SK-N-SH (cell line): Measurements from ENCODE around the gene NLN. TPM values are rescaled to one million over a fixed set of nuclear protein-coding genes. Genes with fewer than 3 reads are reported as not detected.

Experiments
- CTCF ChIA-PET: fragments of 300-600, 350-600 bp; formaldehyde crosslinking; extraction: SDS; loops from one replicate; lab custom pipeline; 2021; lab: Yijun Ruan, JAX
- POLR2A ChIA-PET: fragments of 350-600 bp; sonication (Branson Sonifier 250); formaldehyde crosslinking; extraction: SDS; loops from one replicate; lab custom pipeline; 2020; ENCODE audit warnings: antibody characterized with exemption, inconsistent platforms; lab: Yijun Ruan, JAX
- DNase-seq: peaks from one replicate; pipeline ENCODE4 v3.0.0; 2012
- H2AFZ ChIP-seq: fragments of 200-600 bp; sonication (generic); 2 replicates; pipeline ENCODE4 v1.8.1; 2016; ENCODE audit warnings: antibody characterized with exemption, mild to moderate bottlenecking, low read depth
- H3F3A ChIP-seq: fragments of 200-600 bp; sonication (generic); replicated peaks from 2 replicates; pipeline ENCODE3; 2016; ENCODE audit warnings: antibody characterized with exemption, mild to moderate bottlenecking; ENCODE audit not compliant: insufficient read depth
- H3K27ac ChIP-seq, 2 experiments: fragments of 200-500 bp in 1 of 2; fragments of 200-600 bp in 1 of 2; sonication (Bioruptor generic) in 1 of 2; sonication (generic), shearing (Covaris generic) in 1 of 2; 2 replicates each; pipeline versions ENCODE4 v1.5.1 to v1.6.1; 2014 to 2016; ENCODE audit warnings: low read depth in 2 of 2, inconsistent platforms in 1 of 2, low read length in 1 of 2, mild to moderate bottlenecking in 1 of 2, mixed read lengths in 1 of 2
- H3K27me3 ChIP-seq: fragments of 200-600 bp; sonication (generic), shearing (Covaris generic); 2 replicates; pipeline ENCODE4 v1.6.1; 2016; ENCODE audit warnings: mixed run types; ENCODE audit not compliant: insufficient read depth
- H3K36me3 ChIP-seq, 2 experiments: fragments of 200-500 bp in 1 of 2; fragments of 200-600 bp in 1 of 2; sonication (Bioruptor generic) in 1 of 2; sonication (generic) in 1 of 2; replicated peaks in 1 of 2; 2 replicates each; pipeline versions ENCODE3 to v1.5.1; 2014 to 2016; ENCODE audit warnings: low read length in 1 of 2, mild to moderate bottlenecking in 1 of 2; ENCODE audit not compliant: insufficient read depth in 2 of 2, control insufficient read depth in 1 of 2
- H3K4me1 ChIP-seq, 2 experiments: fragments of 200-500 bp in 1 of 2; fragments of 200-600 bp in 1 of 2; sonication (Bioruptor generic) in 1 of 2; sonication (generic), shearing (Covaris generic) in 1 of 2; 2 replicates each; pipeline versions ENCODE4 v1.5.1 to v1.6.1; 2014 to 2016; ENCODE audit warnings: low read depth in 1 of 2, low read length in 1 of 2, mixed run types in 1 of 2; ENCODE audit not compliant: insufficient read depth in 2 of 2, control insufficient read depth in 1 of 2
- H3K4me2 ChIP-seq: fragments of 200-600 bp; sonication (generic), shearing (Covaris generic); 2 replicates; pipeline ENCODE4 v1.6.1; 2017; ENCODE audit warnings: mixed run types
- H3K4me3 ChIP-seq, 2 experiments: fragments of 200-500 bp in 1 of 2; fragments of 200-600 bp in 1 of 2; sonication (Bioruptor generic) in 1 of 2; sonication (generic), shearing (Covaris generic) in 1 of 2; 2 replicates each; pipeline versions ENCODE4 v1.5.1 to v1.8.1; 2014 to 2016; ENCODE audit warnings: low read depth in 2 of 2, inconsistent platforms in 1 of 2, low read length in 1 of 2, mild to moderate bottlenecking in 1 of 2, mixed read lengths in 1 of 2, moderate library complexity in 1 of 2
- H3K79me2 ChIP-seq: fragments of 200-600 bp; sonication (generic); 2 replicates; pipeline ENCODE4 v1.8.1; 2017; ENCODE audit warnings: mild to moderate bottlenecking; ENCODE audit not compliant: insufficient read depth
- H3K9ac ChIP-seq: fragments of 200-600 bp; sonication (generic); 2 replicates; pipeline ENCODE4 v1.6.1; 2017; ENCODE audit warnings: mixed run types
- H3K9me2 ChIP-seq: fragments of 200-600 bp; sonication (generic); 2 replicates; pipeline ENCODE4 v1.6.1; 2017; ENCODE audit warnings: mixed run types
- H3K9me3 ChIP-seq: fragments of 200-600 bp; sonication (generic); 2 replicates; pipeline ENCODE4 v1.6.1; 2017; ENCODE audit warnings: mixed run types, mild to moderate bottlenecking, moderate library complexity
- H4K20me1 ChIP-seq: fragments of 200-600 bp; sonication (generic); 2 replicates; pipeline ENCODE4 v1.6.1; 2017; ENCODE audit warnings: mild to moderate bottlenecking, mixed run types; ENCODE audit not compliant: insufficient read depth
- ELF1 ChIP-seq: IDR thresholded peaks from 2 replicates; pipeline ENCODE4 v1.4.0; 2012
- EP300 ChIP-seq, 2 experiments: IDR thresholded peaks; 2 replicates each; pipeline versions ENCODE4 v1.4.0 to v1.6.1; 2012; ENCODE audit warnings: borderline replicate concordance in 1 of 2, low read depth in 1 of 2, low read length in 1 of 2
- FOXM1 ChIP-seq: IDR thresholded peaks from 2 replicates; pipeline ENCODE4 v1.4.0; 2012; ENCODE audit warnings: low read depth, mild to moderate bottlenecking
- IRF3 ChIP-seq: fragments of 150-350 bp; IDR thresholded peaks from 2 replicates; pipeline ENCODE4 v1.6.1; 2016; ENCODE audit warnings: mild to moderate bottlenecking, low read depth, low read length
- JUND ChIP-seq: IDR thresholded peaks from 2 replicates; pipeline ENCODE4 v1.4.0; 2012
- NRF1 ChIP-seq: IDR thresholded peaks from 2 replicates; pipeline ENCODE4 v1.6.1; 2012; ENCODE audit warnings: low read depth, mild to moderate bottlenecking, low read length
- SMC3 ChIP-seq: IDR thresholded peaks from 2 replicates; pipeline ENCODE4 v1.6.1; 2012; ENCODE audit warnings: low read depth, low read length, improper control_type of control experiment
- TAF1 ChIP-seq: IDR thresholded peaks from 2 replicates; pipeline ENCODE4 v1.6.1; 2012; ENCODE audit warnings: low read depth, mild to moderate bottlenecking, low read length, moderate library complexity, borderline replicate concordance
- TEAD4 ChIP-seq: IDR thresholded peaks from 2 replicates; pipeline ENCODE4 v1.4.0; 2012; ENCODE audit warnings: mild to moderate bottlenecking, borderline replicate concordance; ENCODE audit not compliant: insufficient read depth
- ZBTB33 ChIP-seq: IDR thresholded peaks from 2 replicates; pipeline ENCODE4 v1.4.0; 2012; ENCODE audit warnings: low read depth, borderline replicate concordance
- WGBS: methylation state at CpG from one replicate; pipeline ENCODE4 v1.1.6; 2017; ENCODE audit warnings: low lambda C conversion rate; 5-methylcytosine and 5-hydroxymethylcytosine counted together
- polyA plus RNA-seq, 3 experiments: library from polyadenylated mRNA; depleted of rRNA; stranded (reverse); fragments of >200 nt; gene quantifications; 2 replicates each; pipeline ENCODE4 v1.2.3, GENCODE V29; 2012
- TF ChIP-seq, protein P1 (sequence below): fragments of 200-600 bp; sonication (generic); IDR thresholded peaks from 2 replicates; pipeline ENCODE4 v1.6.1; 2017; ENCODE audit warnings: antibody characterized with exemption, mild to moderate bottlenecking, moderate library complexity
- TF ChIP-seq, protein P2 (sequence below): IDR thresholded peaks from 2 replicates; pipeline ENCODE4 v1.6.1; 2012; ENCODE audit warnings: mild to moderate bottlenecking, low read depth, low read length, moderate library complexity

NLN gene
- polyA plus RNA-seq, 1 of the 3 experiments (the other 2 are of a cell fraction): 17.1 TPM

- H4K20me1 ChIP-seq: no peaks in the 10 kb centered on the region
- H3K4me3 ChIP-seq: no peak overlapping the region
- no peaks in the 10 kb centered on the region for H3K27me3 ChIP-seq
- no peak overlapping the region for H2AFZ ChIP-seq
- ChIA-PET CTCF (no interaction called here), POLR2A (no interaction called here)
- H3K79me2 ChIP-seq: no peaks in the 10 kb centered on the region
- H3K4me2 ChIP-seq: no peak overlapping the region
- H3K9me2 ChIP-seq: no peaks in the 10 kb centered on the region
- TF ChIP-seq FOXM1 (no peak), TAF1 (no peak), ELF1 (no peak), TEAD4 (no peak), EP300 (IDR thresholded peaks at IDR 0.05; ENCODE audit: borderline replicate concordance in 1 of 2, low read depth in 1 of 2, low read length in 1 of 2) (no peak), IRF3 (no peak), ZBTB33 (no peak), NRF1 (no peak), JUND (no peak), SMC3 (no peak)
- TF ChIP-seq, protein P1, sequence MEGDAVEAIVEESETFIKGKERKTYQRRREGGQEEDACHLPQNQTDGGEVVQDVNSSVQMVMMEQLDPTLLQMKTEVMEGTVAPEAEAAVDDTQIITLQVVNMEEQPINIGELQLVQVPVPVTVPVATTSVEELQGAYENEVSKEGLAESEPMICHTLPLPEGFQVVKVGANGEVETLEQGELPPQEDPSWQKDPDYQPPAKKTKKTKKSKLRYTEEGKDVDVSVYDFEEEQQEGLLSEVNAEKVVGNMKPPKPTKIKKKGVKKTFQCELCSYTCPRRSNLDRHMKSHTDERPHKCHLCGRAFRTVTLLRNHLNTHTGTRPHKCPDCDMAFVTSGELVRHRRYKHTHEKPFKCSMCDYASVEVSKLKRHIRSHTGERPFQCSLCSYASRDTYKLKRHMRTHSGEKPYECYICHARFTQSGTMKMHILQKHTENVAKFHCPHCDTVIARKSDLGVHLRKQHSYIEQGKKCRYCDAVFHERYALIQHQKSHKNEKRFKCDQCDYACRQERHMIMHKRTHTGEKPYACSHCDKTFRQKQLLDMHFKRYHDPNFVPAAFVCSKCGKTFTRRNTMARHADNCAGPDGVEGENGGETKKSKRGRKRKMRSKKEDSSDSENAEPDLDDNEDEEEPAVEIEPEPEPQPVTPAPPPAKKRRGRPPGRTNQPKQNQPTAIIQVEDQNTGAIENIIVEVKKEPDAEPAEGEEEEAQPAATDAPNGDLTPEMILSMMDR: no peak
- TF ChIP-seq, protein P2, sequence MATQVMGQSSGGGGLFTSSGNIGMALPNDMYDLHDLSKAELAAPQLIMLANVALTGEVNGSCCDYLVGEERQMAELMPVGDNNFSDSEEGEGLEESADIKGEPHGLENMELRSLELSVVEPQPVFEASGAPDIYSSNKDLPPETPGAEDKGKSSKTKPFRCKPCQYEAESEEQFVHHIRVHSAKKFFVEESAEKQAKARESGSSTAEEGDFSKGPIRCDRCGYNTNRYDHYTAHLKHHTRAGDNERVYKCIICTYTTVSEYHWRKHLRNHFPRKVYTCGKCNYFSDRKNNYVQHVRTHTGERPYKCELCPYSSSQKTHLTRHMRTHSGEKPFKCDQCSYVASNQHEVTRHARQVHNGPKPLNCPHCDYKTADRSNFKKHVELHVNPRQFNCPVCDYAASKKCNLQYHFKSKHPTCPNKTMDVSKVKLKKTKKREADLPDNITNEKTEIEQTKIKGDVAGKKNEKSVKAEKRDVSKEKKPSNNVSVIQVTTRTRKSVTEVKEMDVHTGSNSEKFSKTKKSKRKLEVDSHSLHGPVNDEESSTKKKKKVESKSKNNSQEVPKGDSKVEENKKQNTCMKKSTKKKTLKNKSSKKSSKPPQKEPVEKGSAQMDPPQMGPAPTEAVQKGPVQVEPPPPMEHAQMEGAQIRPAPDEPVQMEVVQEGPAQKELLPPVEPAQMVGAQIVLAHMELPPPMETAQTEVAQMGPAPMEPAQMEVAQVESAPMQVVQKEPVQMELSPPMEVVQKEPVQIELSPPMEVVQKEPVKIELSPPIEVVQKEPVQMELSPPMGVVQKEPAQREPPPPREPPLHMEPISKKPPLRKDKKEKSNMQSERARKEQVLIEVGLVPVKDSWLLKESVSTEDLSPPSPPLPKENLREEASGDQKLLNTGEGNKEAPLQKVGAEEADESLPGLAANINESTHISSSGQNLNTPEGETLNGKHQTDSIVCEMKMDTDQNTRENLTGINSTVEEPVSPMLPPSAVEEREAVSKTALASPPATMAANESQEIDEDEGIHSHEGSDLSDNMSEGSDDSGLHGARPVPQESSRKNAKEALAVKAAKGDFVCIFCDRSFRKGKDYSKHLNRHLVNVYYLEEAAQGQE: no peak
- no peaks in the 10 kb centered on the region for H3K9me3 ChIP-seq
- no peak for DNase-seq
- H3K9ac ChIP-seq: no peak overlapping the region
- H3K36me3 ChIP-seq: peaks cover 7 to 19% of the 10 kb centered on the region in 2 experiments
- WGBS: 97% methylated on average over 2 of the region's 2 CpGs
- H3K27ac ChIP-seq: no peak overlapping the region
- peaks cover 24% of the 10 kb centered on the region for H3F3A ChIP-seq
- H3K4me1 ChIP-seq: peaks cover 0 to 12% of the 10 kb centered on the region in 2 experiments; a peak in 2 of 4 replicates
Observed at GRCh38 chr5:65766781-65767180, 44.8 kb downstream of the NLN start.
